H1 (cell line): ENCODE data around the gene APOL3. TPM values are rescaled to one million over a fixed set of nuclear protein-coding genes. Genes with fewer than 3 reads are reported as not detected.

Experiments used
- CTCF ChIA-PET: fragments of 300-600 bp; sonication (Branson Sonifier 250); formaldehyde crosslinking; loops from one replicate; lab custom pipeline; 2021; ENCODE audit not compliant: partially characterized antibody; lab: Charles Lee
- POLR2A ChIA-PET: fragments of 300-600 bp; sonication (Branson Sonifier 250); formaldehyde crosslinking; loops from one replicate; lab custom pipeline; 2021; ENCODE audit warnings: inconsistent platforms; ENCODE audit not compliant: partially characterized antibody; lab: Charles Lee
- DNase-seq, 2 experiments: peaks; one replicate each; pipeline versions ENCODE4 v3.0.0 to v3.0.0-alpha.2; 2010 to 2022; ENCODE audit warnings: low spot score in 2 of 2, low read depth in 1 of 2, mixed read lengths in 1 of 2
- FAIRE-seq: peaks from 2 replicates; lab custom pipeline; 2011; peaks lifted over from hg19 to GRCh38; lab: Jason Lieb, UNC
- H2AFZ ChIP-seq: 2 replicates; pipeline ENCODE4 v1.8.1; 2012; ENCODE audit warnings: low read length, inconsistent platforms
- H2AK5ac ChIP-seq: 2 replicates; pipeline ENCODE4 v1.6.1; 2013; ENCODE audit warnings: low read depth, low read length
- H2BK120ac ChIP-seq: replicated peaks from 2 replicates; pipeline ENCODE3; 2013; ENCODE audit warnings: low read depth, low read length, inconsistent platforms
- H2BK12ac ChIP-seq: 2 replicates; pipeline ENCODE4 v1.6.1; 2013; ENCODE audit warnings: low read depth, low read length
- H2BK15ac ChIP-seq: 2 replicates; pipeline ENCODE4 v1.6.1; 2013; ENCODE audit warnings: low read length
- H2BK20ac ChIP-seq: 2 replicates; pipeline ENCODE4 v1.6.1; 2013; ENCODE audit warnings: low read length
- H2BK5ac ChIP-seq: 2 replicates; pipeline ENCODE4 v1.6.1; 2013; ENCODE audit warnings: low read depth, low read length
- H3K14ac ChIP-seq: 2 replicates; pipeline ENCODE4 v1.6.1; 2013; ENCODE audit warnings: inconsistent platforms; ENCODE audit not compliant: insufficient read length
- H3K18ac ChIP-seq: 2 replicates; pipeline ENCODE4 v1.6.1; 2013; ENCODE audit warnings: low read length; ENCODE audit errors: extremely low read depth
- H3K23ac ChIP-seq: 2 replicates; pipeline ENCODE4 v1.6.1; 2013; ENCODE audit warnings: inconsistent platforms; ENCODE audit not compliant: insufficient read length
- H3K23me2 ChIP-seq: 2 replicates; pipeline ENCODE4 v1.6.1; 2013; ENCODE audit warnings: low read depth, low read length
- H3K27ac ChIP-seq: 2 replicates; pipeline ENCODE4 v1.6.1; 2011; ENCODE audit warnings: low read depth, low read length, inconsistent platforms
- H3K27me3 ChIP-seq, 4 experiments: replicated peaks in 1 of 4; 1 replicate in 1 of 4; 2 replicates in 3 of 4; pipeline versions ENCODE4 v1.6.1 to v1.8.1; 2011 to 2013; ENCODE audit warnings: low read length in 3 of 4, mild to moderate bottlenecking in 3 of 4, inconsistent platforms in 2 of 4, mixed read lengths in 2 of 4, moderate library complexity in 1 of 4; ENCODE audit not compliant: control insufficient read depth in 3 of 4, insufficient read depth in 3 of 4; ENCODE audit errors: extremely low read depth in 1 of 4
- H3K36me3 ChIP-seq, 4 experiments: 2 replicates each; pipeline versions ENCODE4 v1.6.1 to v1.8.1; 2011 to 2013; ENCODE audit warnings: mild to moderate bottlenecking in 4 of 4, low read length in 3 of 4, moderate library complexity in 2 of 4, control low read depth in 1 of 4, inconsistent platforms in 1 of 4; ENCODE audit not compliant: insufficient read depth in 4 of 4, control insufficient read depth in 2 of 4
- H3K4ac ChIP-seq: replicated peaks from 2 replicates; pipeline ENCODE3; 2013; ENCODE audit warnings: low read length, low read depth, mixed read lengths, inconsistent platforms; ENCODE audit not compliant: insufficient read length
- H3K4me1 ChIP-seq, 4 experiments: replicated peaks in 1 of 4; 1 replicate in 1 of 4; 2 replicates in 3 of 4; pipeline versions ENCODE4 v1.6.1 to v1.8.1; 2011 to 2013; ENCODE audit warnings: low read length in 3 of 4, inconsistent platforms in 2 of 4, mixed read lengths in 1 of 4; ENCODE audit not compliant: insufficient read depth in 4 of 4, control insufficient read depth in 3 of 4
- H3K4me2 ChIP-seq, 2 experiments: 2 replicates each; pipeline versions ENCODE4 v1.6.1 to v1.8.1; 2011 to 2013; ENCODE audit warnings: low read depth in 2 of 2, low read length in 2 of 2, control low read depth in 1 of 2, inconsistent platforms in 1 of 2, mild to moderate bottlenecking in 1 of 2; ENCODE audit not compliant: insufficient read depth in 1 of 2
- H3K4me3 ChIP-seq, 4 experiments: fragments of 200-600, 300-600 bp in 1 of 4; sonication (generic), shearing (Covaris generic), sonication (Bioruptor Twin) in 1 of 4; 2 replicates each; pipeline versions ENCODE4 v1.5.1 to v1.8.1; 2011 to 2016; ENCODE audit warnings: low read length in 4 of 4, low read depth in 3 of 4, control low read depth in 2 of 4, inconsistent platforms in 2 of 4, mild to moderate bottlenecking in 2 of 4, mixed read lengths in 1 of 4, moderate library complexity in 1 of 4; ENCODE audit not compliant: insufficient read depth in 2 of 4; ENCODE audit errors: extremely low read depth in 1 of 4
- H3K56ac ChIP-seq: replicated peaks from 2 replicates; pipeline ENCODE3; 2013; ENCODE audit warnings: low read depth, mild to moderate bottlenecking, mixed read lengths, low read length, inconsistent platforms; ENCODE audit not compliant: insufficient read length
- H3K79me1 ChIP-seq: 2 replicates; pipeline ENCODE4 v1.6.1; 2013; ENCODE audit warnings: low read depth, low read length, control low read depth
- H3K79me2 ChIP-seq, 2 experiments: 2 replicates each; pipeline versions ENCODE4 v1.6.1 to v1.8.1; 2012 to 2013; ENCODE audit warnings: low read length in 2 of 2, mild to moderate bottlenecking in 2 of 2, inconsistent platforms in 1 of 2; ENCODE audit not compliant: insufficient read depth in 2 of 2, control insufficient read depth in 1 of 2
- H3K9ac ChIP-seq, 4 experiments: replicated peaks in 1 of 4; 1 replicate in 1 of 4; 2 replicates in 3 of 4; pipeline versions ENCODE4 v1.6.1 to v1.8.1; 2011 to 2013; ENCODE audit warnings: low read depth in 3 of 4, low read length in 3 of 4, control low read depth in 2 of 4, mild to moderate bottlenecking in 2 of 4, moderate library complexity in 2 of 4, inconsistent platforms in 1 of 4; ENCODE audit errors: extremely low read depth in 1 of 4
- H3K9me3 ChIP-seq, 2 experiments: 2 replicates each; pipeline versions ENCODE4 v1.6.1 to v1.8.1; 2012 to 2013; ENCODE audit warnings: mild to moderate bottlenecking in 2 of 2, moderate library complexity in 2 of 2, control low read depth in 1 of 2, inconsistent platforms in 1 of 2, low read depth in 1 of 2, low read length in 1 of 2, mixed read lengths in 1 of 2; ENCODE audit not compliant: insufficient read depth in 2 of 2
- H4K20me1 ChIP-seq, 2 experiments: replicated peaks in 1 of 2; 2 replicates each; pipeline versions ENCODE3 to v1.8.1; 2011 to 2013; ENCODE audit warnings: inconsistent platforms in 2 of 2, low read length in 2 of 2, mild to moderate bottlenecking in 1 of 2; ENCODE audit not compliant: insufficient read depth in 2 of 2, control insufficient read depth in 1 of 2
- H4K5ac ChIP-seq: 2 replicates; pipeline ENCODE4 v1.6.1; 2013; ENCODE audit warnings: low read length, low read depth, mixed read lengths, inconsistent platforms; ENCODE audit not compliant: insufficient read length
- H4K8ac ChIP-seq: 2 replicates; pipeline ENCODE4 v1.8.0; 2013; ENCODE audit warnings: mild to moderate bottlenecking, moderate library complexity, low read length, inconsistent platforms; ENCODE audit not compliant: insufficient read depth; ENCODE audit errors: extremely low read depth
- H4K91ac ChIP-seq: replicated peaks from 2 replicates; pipeline ENCODE3; 2013; ENCODE audit warnings: low read length, mixed read lengths, inconsistent platforms; ENCODE audit not compliant: insufficient read length
- BACH1 ChIP-seq: IDR thresholded peaks from 2 replicates; pipeline ENCODE4 v1.6.1; 2012; ENCODE audit warnings: low read length, improper control_type of control experiment
- CTBP2 ChIP-seq: IDR thresholded peaks from 2 replicates; pipeline ENCODE4 v1.7.0; 2011; ENCODE audit warnings: borderline replicate concordance, mild to moderate bottlenecking, moderate library complexity, mixed read lengths, low read length; ENCODE audit not compliant: insufficient read depth, insufficient read length
- E2F6 ChIP-seq: IDR thresholded peaks from 2 replicates; pipeline ENCODE4 v1.6.1; 2012; ENCODE audit warnings: inconsistent platforms
- KDM1A ChIP-seq: fragments of 200-600, 300-600 bp; sonication (generic); IDR thresholded peaks from 2 replicates; pipeline ENCODE4 v1.7.1; 2016; ENCODE audit warnings: mild to moderate bottlenecking, low read length, borderline replicate concordance
- NANOG ChIP-seq: IDR thresholded peaks from 2 replicates; pipeline ENCODE4 v1.6.1; 2011; ENCODE audit warnings: low read length, low read depth, mild to moderate bottlenecking, inconsistent platforms; ENCODE audit not compliant: insufficient read depth, poor library complexity, severe bottlenecking
- NRF1 ChIP-seq: IDR thresholded peaks from 2 replicates; pipeline ENCODE4 v1.6.1; 2011; ENCODE audit warnings: mild to moderate bottlenecking, low read depth, low read length, improper control_type of control experiment
- POU5F1 ChIP-seq: IDR thresholded peaks from 2 replicates; pipeline ENCODE4 v1.6.1; 2011; ENCODE audit warnings: low read depth, mild to moderate bottlenecking, low read length, moderate library complexity
- RXRA ChIP-seq: IDR thresholded peaks from 2 replicates; pipeline ENCODE4 v1.6.1; 2011; ENCODE audit warnings: low read depth, mild to moderate bottlenecking, low read length, moderate library complexity; ENCODE audit not compliant: insufficient read depth
- SAP30 ChIP-seq: fragments of 300-600 bp; sonication (generic); IDR thresholded peaks from 2 replicates; pipeline ENCODE4 v1.7.1; 2012; ENCODE audit warnings: low read length, moderate library complexity, mild to moderate bottlenecking, inconsistent platforms; ENCODE audit not compliant: insufficient read depth, insufficient replicate concordance
- SUZ12 ChIP-seq: fragments of 200-600 bp; sonication (generic); IDR thresholded peaks from 2 replicates; pipeline ENCODE4 v1.6.1; 2012; ENCODE audit warnings: mild to moderate bottlenecking, inconsistent platforms, low read length, moderate library complexity, mixed read lengths
- TBP ChIP-seq: IDR thresholded peaks from 2 replicates; pipeline ENCODE4 v1.6.1; 2011; ENCODE audit warnings: low read depth, low read length, improper control_type of control experiment
- WGBS, 2 experiments: shearing (Covaris generic) in 1 of 2; methylation state at CpG; one replicate each; pipeline versions ENCODE4 v1.1.6 to v1.1.7; 2013 to 2015; ENCODE audit warnings: low lambda C conversion rate in 2 of 2, mixed read lengths in 2 of 2, inconsistent platforms in 1 of 2, low coverage in 1 of 2, missing lambda C conversion rate in 1 of 2; ENCODE audit not compliant: insufficient replicate concordance in 2 of 2, insufficient coverage in 1 of 2, insufficient read length in 1 of 2; ENCODE audit errors: extremely low coverage in 1 of 2, missing lambda C conversion rate in 1 of 2; 5-methylcytosine and 5-hydroxymethylcytosine counted together
- polyA plus RNA-seq, 7 experiments: library from polyadenylated mRNA; depleted of rRNA in 3 of 7; stranded (reverse) in 5 of 7; unstranded in 2 of 7; fragments of >200 nt in 5 of 7; fragments of 200-250 nt in 2 of 7; gene quantifications; 1 replicate in 5 of 7; 2 replicates in 1 of 7; 4 replicates in 1 of 7; pipeline versions ENCODE4 v1.2.1 to v1.2.3, GENCODE V29; 2011 to 2013; ENCODE audit warnings: missing spikeins in 2 of 7, mixed read lengths in 2 of 7
- total RNA-seq: library from RNA; stranded (reverse); fragmentation: NEBNext Ultra II Directional; extraction: Animal tissue kit (Norgen Biotek cat#: 25700); gene quantifications from 2 replicates; pipeline ENCODE4 v1.2.1, GENCODE V29; 2021

APOL3 gene
- total and polyA plus RNA-seq, 2 of the 8 experiments (the other 6 are each of a cell fraction or from before 2014, with no cell fraction given), result 0.12 TPM; not detected in 1

- FAIRE-seq, result no peak
- POLR2A ChIA-PET, result no interaction called here
- H2BK15ac ChIP-seq, result no peak within 1 kb of the TSS
- H3K4me3 ChIP-seq, result no peak within 1 kb of the TSS
- no peaks in the 10 kb centered on the region for H3K27me3 ChIP-seq
- no peak within 1 kb of the TSS for H4K5ac ChIP-seq
- H4K20me1 ChIP-seq, result no peaks in the 10 kb centered on the region
- peaks cover 0 to 10% (median 6%) of the 10 kb centered on the region in 4 experiments; a peak in 6 of 7 replicates for H3K4me1 ChIP-seq
- no peaks in the 10 kb centered on the region for H3K36me3 ChIP-seq
- no peak within 1 kb of the TSS for H2BK5ac ChIP-seq
- H2BK120ac ChIP-seq, result no peak within 1 kb of the TSS
- 0 out of 2 replicates have a peak within 1 kb of the TSS, but pooled peaks have one; percentile 87 for H2AFZ ChIP-seq
- no peak within 1 kb of the TSS for H3K4ac ChIP-seq
- no peak for DNase-seq
- H3K27ac ChIP-seq, result no peak within 1 kb of the TSS
- H2BK20ac ChIP-seq, result no peak within 1 kb of the TSS
- no peaks in the 10 kb centered on the region for H3K23me2 ChIP-seq
- CTCF ChIA-PET, result interaction anchor here (0.7 to 3.1 kb wide), 10 partner anchors 9 to 60 kb away, joined by 3 to 13 read pairs (median 4); partner anchors contain the start of gene APOL2
- no peak within 1 kb of the TSS for H3K14ac ChIP-seq
- H2AK5ac ChIP-seq, result no peak within 1 kb of the TSS
- H3K79me2 ChIP-seq, result no peaks in the 10 kb centered on the region
- no peak within 1 kb of the TSS for H4K8ac ChIP-seq
- H3K79me1 ChIP-seq, result no peaks in the 10 kb centered on the region
- no peak within 1 kb of the TSS for H3K9ac ChIP-seq
- H3K56ac ChIP-seq, result no peak within 1 kb of the TSS
- no peak within 1 kb of the TSS for H2BK12ac ChIP-seq
- 83% methylated on average over 11 of the region's 13 CpGs; no CpG with 5 or more reads in 1 of the 2 experiments for WGBS, 2 experiments
- no peaks in the 10 kb centered on the region for H3K9me3 ChIP-seq
- H3K4me2 ChIP-seq, result no peak within 1 kb of the TSS
- no peak within 1 kb of the TSS; the same call in none of the 2 replicates for H3K18ac ChIP-seq
- no peak within 1 kb of the TSS for H4K91ac ChIP-seq
- H3K23ac ChIP-seq, result no peak within 1 kb of the TSS
- TF ChIP-seq TBP (no peak), RXRA (no peak), SUZ12 (no peak), KDM1A (no peak), E2F6 (no peak), BACH1 (no peak), NANOG (no peak), POU5F1 (no peak), NRF1 (no peak), CTBP2 (no peak), SAP30 (no peak)
Observed at GRCh38 chr22:36201630-36202319, 41.2 kb upstream of the APOL3 start, which contains the start of gene APOL4. Gene APOL4, minus strand, starts transcription at chr22:36201809. Its CDS starts 75 bp downstream, at chr22:36201734.
